Measurements from ENCODE around the gene ARHGDIB. TPM values are rescaled to one million over a fixed set of nuclear protein-coding genes. Genes with fewer than 3 reads are reported as not detected.

Gene ARHGDIB
- total RNA-seq, 4 donors from 2014 or later, result 128 to 259 (median 205) TPM

DNA sequence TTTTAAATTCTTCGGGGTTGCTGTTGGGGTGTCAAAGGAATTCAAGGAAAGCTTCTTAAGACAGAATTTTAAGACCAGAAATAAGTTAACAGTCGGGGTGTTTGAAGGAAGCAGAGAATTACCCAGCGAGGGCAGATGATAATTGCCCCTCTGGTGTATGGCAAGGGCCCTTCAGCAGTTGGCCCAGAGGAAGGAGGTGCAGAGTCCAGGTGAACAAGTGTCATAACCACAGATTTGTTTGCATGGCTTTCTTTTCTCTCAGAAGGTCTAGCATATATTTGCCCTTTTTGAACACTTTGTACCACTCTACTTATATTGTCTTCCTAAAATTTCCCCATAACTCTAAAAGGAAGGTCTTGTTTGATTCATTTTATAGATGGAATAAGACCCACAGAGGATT is 13.2 kb upstream of the ARHGDIB start:
- no peak for ATAC-seq (ENCODE audit: low FRiP score)
- TF ChIP-seq, protein P1, sequence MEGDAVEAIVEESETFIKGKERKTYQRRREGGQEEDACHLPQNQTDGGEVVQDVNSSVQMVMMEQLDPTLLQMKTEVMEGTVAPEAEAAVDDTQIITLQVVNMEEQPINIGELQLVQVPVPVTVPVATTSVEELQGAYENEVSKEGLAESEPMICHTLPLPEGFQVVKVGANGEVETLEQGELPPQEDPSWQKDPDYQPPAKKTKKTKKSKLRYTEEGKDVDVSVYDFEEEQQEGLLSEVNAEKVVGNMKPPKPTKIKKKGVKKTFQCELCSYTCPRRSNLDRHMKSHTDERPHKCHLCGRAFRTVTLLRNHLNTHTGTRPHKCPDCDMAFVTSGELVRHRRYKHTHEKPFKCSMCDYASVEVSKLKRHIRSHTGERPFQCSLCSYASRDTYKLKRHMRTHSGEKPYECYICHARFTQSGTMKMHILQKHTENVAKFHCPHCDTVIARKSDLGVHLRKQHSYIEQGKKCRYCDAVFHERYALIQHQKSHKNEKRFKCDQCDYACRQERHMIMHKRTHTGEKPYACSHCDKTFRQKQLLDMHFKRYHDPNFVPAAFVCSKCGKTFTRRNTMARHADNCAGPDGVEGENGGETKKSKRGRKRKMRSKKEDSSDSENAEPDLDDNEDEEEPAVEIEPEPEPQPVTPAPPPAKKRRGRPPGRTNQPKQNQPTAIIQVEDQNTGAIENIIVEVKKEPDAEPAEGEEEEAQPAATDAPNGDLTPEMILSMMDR (IDR thresholded peaks at IDR 0.05), result no peak
- DNase-seq (ENCODE audit: low spot score), result no peak

DNA sequence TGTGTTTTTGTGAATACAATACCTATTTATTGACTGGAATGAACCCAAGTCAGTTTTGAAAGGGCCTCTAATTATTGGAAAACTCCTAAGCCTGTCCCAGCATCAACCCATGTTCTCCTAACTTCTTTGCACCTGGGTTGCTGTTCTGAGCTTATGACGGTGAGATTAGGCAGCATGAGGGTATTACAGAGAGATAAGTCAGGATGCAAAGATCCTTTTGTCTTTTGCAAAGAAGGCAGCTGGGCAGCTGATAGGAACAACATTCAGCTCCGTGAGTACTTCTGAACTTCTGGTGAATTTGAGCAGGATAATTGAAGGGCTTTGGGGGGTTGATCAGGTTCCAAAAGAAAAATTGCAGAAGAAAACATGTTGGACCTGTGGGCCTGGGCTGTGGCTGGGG is 11.4 kb upstream of the ARHGDIB start, which contains the start of gene PDE6H:
Gene PDE6H, plus strand, starts transcription at position 227 of the 400 bp plus-strand sequence. CDS start 4,971 bp downstream, outside the sequence.
- TF ChIP-seq, protein P1 (IDR thresholded peaks at IDR 0.05), result no peak
- no peak for DNase-seq (ENCODE audit: low spot score)
- no peak for ATAC-seq (ENCODE audit: low FRiP score)

DNA sequence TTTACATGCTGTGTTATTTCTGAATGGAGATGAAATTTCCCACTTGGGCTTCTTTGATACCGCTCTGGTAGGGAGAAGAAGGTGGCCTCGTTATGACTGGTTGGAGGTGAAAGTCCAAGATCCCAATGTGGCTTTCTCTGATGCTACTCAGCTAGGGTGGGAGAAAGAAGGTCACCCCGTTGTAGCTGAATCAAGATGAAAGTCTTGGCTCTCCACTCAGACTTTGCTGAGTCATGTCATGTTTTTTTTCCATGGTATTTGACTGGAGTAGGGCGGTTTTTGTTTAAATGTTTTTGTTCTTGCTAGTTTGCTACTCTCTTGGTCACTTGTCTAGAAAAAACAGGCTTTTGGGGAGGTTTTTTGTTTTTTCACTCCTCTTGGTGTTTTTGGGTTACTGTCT is 9.1 kb upstream of the ARHGDIB start:
- DNase-seq (ENCODE audit: low spot score) (no peak), ATAC-seq (ENCODE audit: low FRiP score) (no peak)
- TF ChIP-seq, protein P1 (IDR thresholded peaks at IDR 0.05), result no peak

DNA sequence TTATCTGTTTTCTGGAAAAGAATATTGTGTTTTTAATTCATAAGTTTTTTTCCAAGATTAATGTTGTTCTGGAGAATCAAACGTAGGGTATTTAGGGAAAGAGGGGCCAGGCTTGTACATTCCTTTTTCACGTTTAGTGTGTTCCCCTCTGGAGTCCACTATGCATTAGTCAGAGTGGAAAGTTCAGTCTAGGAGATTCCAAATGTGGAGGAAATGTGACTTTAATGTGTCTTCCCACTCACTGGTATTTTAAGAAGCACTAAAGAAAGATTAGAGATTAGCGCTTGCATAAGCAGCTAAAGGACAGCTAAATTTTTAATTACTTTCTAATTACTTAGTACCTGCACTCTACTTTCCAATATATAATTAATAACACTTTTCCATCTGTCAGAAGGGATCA is 7.1 kb upstream of the ARHGDIB start:
- TF ChIP-seq, protein P1 (IDR thresholded peaks at IDR 0.05), result no peak
- ATAC-seq (ENCODE audit: low FRiP score), result no peak
- no peak for DNase-seq (ENCODE audit: low spot score)

- DNase-seq (ENCODE audit: low spot score) (no peak), ATAC-seq (ENCODE audit: low FRiP score) (no peak)
- TF ChIP-seq, protein P1 (IDR thresholded peaks at IDR 0.05), result no peak
Observed at GRCh38 chr12:14965221-14965620, 3.8 kb upstream of the ARHGDIB start.

- ATAC-seq (ENCODE audit: low FRiP score) (no peak), DNase-seq (ENCODE audit: low spot score) (no peak)
- TF ChIP-seq, protein P1 (IDR thresholded peaks at IDR 0.05), result no peak
Observed at GRCh38 chr12:14964406-14964805, 3.0 kb upstream of the ARHGDIB start.

DNA sequence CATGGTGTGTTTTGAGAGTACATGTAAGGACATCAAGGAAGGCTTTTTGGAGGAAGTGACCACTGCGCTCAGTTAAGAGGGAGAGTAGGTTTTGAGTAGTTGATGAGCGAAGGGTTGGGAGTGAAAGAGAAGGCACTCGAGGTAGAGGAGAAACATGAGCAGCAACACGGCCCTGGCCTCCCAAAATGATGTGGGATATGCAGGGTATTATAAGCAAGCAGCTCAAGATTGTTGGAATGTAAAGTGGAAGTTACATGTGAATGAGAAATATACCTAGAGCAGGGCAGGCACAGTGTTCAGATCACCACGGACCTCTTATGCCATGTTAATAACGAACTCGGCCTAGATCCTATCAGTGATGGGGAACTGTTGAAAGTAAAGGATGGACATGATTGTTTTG is 2.1 kb upstream of the ARHGDIB start:
- DNase-seq (ENCODE audit: low spot score) (no peak), ATAC-seq (ENCODE audit: low FRiP score) (no peak)
- TF ChIP-seq, protein P1 (IDR thresholded peaks at IDR 0.05), result no peak

All from omental fat pad (tissue), 4 donors.